Measurements from ENCODE around the gene CDC42EP5. TPM values are rescaled to one million over a fixed set of nuclear protein-coding genes. Genes with fewer than 3 reads are reported as not detected.

The CDC42EP5 gene
- total RNA-seq, 1 experiment from 2014 or later, result 11.5 TPM

DNA sequence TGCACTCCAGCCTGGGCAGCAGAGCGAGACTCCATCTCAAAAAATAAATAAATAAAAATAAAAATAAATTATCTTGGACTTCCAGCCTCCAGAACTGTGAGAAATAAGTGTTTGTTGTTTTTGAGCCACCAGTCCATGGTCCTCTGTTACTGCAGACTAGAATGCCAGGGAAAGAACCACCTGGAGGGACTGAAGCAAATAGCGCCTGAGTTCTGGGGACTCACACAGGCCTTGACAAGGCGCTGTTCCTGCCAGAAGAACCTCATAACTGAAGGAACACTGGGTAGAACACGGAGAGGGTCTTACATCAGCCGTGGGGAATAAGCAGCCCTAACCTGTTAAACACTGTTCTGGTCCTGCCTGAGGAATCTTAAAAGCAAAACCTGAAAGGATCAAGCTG lies 32.5 kb downstream of the CDC42EP5 start:
- POLR2A ChIA-PET, result no interaction called here
- no peak for DNase-seq (ENCODE audit: low spot score)
- Mint-ChIP-seq H3K27ac (no peak overlapping the region), H3K4me3 (no peak overlapping the region), H3K27me3 (ENCODE audit: low read depth) (no peaks in the 10 kb centered on the region), H3K9me3 (no peaks in the 10 kb centered on the region), H3K4me1 (peaks cover 17% of the 10 kb centered on the region), H3K36me3 (peaks cover 25% of the 10 kb centered on the region)
- CTCF ChIA-PET, result interaction anchor here (1.0 to 6.2 kb wide), 8 partner anchors 11 to 249 kb away, joined by 3 to 61 read pairs (median 18); partner anchors contain the start of genes LENG9 and TSEN34
- no peak for ATAC-seq
- TF ChIP-seq, protein P1, sequence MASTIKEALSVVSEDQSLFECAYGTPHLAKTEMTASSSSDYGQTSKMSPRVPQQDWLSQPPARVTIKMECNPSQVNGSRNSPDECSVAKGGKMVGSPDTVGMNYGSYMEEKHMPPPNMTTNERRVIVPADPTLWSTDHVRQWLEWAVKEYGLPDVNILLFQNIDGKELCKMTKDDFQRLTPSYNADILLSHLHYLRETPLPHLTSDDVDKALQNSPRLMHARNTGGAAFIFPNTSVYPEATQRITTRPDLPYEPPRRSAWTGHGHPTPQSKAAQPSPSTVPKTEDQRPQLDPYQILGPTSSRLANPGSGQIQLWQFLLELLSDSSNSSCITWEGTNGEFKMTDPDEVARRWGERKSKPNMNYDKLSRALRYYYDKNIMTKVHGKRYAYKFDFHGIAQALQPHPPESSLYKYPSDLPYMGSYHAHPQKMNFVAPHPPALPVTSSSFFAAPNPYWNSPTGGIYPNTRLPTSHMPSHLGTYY (CRISPR knock-in tag; IDR thresholded peaks at IDR 0.05), result no peak
- TF ChIP-seq RORB (CRISPR knock-in tag; IDR thresholded peaks at IDR 0.05), result no peak
- TF ChIP-seq ATF1 (CRISPR knock-in tag; IDR thresholded peaks at IDR 0.05), result no peak
- TF ChIP-seq GTF2I (CRISPR knock-in tag; conservative IDR thresholded peaks at IDR 0.05), result no peak
- TF ChIP-seq KAT7 (CRISPR knock-in tag; IDR thresholded peaks at IDR 0.05; ENCODE audit: borderline replicate concordance), result no peak
- TF ChIP-seq NR2C2 (CRISPR knock-in tag; IDR thresholded peaks at IDR 0.05), result no peak
- no peak for TF ChIP-seq NFYB (CRISPR knock-in tag; conservative IDR thresholded peaks at IDR 0.05; ENCODE audit: low read depth)
- no peak for TF ChIP-seq ZNF423 (CRISPR knock-in tag; IDR thresholded peaks at IDR 0.05)
- TF ChIP-seq, protein P2, sequence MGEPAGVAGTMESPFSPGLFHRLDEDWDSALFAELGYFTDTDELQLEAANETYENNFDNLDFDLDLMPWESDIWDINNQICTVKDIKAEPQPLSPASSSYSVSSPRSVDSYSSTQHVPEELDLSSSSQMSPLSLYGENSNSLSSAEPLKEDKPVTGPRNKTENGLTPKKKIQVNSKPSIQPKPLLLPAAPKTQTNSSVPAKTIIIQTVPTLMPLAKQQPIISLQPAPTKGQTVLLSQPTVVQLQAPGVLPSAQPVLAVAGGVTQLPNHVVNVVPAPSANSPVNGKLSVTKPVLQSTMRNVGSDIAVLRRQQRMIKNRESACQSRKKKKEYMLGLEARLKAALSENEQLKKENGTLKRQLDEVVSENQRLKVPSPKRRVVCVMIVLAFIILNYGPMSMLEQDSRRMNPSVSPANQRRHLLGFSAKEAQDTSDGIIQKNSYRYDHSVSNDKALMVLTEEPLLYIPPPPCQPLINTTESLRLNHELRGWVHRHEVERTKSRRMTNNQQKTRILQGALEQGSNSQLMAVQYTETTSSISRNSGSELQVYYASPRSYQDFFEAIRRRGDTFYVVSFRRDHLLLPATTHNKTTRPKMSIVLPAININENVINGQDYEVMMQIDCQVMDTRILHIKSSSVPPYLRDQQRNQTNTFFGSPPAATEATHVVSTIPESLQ (CRISPR knock-in tag; IDR thresholded peaks at IDR 0.05), result no peak
- TF ChIP-seq GABPB1 (CRISPR knock-in tag; IDR thresholded peaks at IDR 0.05), result no peak
- TF ChIP-seq, protein P3, sequence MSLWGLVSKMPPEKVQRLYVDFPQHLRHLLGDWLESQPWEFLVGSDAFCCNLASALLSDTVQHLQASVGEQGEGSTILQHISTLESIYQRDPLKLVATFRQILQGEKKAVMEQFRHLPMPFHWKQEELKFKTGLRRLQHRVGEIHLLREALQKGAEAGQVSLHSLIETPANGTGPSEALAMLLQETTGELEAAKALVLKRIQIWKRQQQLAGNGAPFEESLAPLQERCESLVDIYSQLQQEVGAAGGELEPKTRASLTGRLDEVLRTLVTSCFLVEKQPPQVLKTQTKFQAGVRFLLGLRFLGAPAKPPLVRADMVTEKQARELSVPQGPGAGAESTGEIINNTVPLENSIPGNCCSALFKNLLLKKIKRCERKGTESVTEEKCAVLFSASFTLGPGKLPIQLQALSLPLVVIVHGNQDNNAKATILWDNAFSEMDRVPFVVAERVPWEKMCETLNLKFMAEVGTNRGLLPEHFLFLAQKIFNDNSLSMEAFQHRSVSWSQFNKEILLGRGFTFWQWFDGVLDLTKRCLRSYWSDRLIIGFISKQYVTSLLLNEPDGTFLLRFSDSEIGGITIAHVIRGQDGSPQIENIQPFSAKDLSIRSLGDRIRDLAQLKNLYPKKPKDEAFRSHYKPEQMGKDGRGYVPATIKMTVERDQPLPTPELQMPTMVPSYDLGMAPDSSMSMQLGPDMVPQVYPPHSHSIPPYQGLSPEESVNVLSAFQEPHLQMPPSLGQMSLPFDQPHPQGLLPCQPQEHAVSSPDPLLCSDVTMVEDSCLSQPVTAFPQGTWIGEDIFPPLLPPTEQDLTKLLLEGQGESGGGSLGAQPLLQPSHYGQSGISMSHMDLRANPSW (CRISPR knock-in tag; conservative IDR thresholded peaks at IDR 0.05; ENCODE audit: low read depth), result no peak
- TF ChIP-seq TP53 (CRISPR knock-in tag; IDR thresholded peaks at IDR 0.05), result no peak

DNA sequence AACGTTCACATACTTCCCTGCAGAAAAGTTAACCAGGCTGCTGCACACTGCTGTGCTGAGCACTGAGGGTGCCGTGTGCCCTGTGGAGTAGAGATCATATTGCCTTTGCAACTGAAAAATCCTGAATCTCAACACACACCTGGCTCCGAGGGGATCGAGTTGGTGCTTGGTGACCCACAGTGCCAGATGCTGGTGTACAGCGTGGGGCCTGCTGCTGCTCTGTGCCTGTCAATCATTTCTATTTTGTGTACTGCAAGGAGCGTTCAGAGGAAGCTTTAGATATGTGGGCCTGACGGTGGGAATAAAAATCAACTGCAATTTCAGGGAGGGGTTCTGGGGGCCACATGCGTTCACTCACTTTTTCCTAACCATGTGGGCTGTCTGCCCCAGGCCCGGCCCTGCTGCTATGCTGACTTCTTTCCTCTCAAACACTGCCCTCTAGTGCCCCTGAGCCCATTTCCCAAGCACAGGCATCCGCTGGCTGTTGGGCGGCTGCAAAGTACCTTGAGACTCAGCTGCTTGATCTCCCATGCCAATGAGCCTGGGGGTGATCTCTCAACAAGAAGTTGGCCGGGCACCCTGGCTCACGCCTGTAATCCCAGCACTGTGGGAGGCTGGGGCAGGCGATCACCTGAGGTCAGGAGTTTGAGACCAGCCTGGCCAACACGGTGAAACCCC lies 33.8 kb downstream of the CDC42EP5 start:
- ATAC-seq, result peak; percentile 85
- peak overlapping the region; percentile 49; the same call in 1 of the 2 replicates for H3K27ac Mint-ChIP-seq
- TF ChIP-seq, protein P4, sequence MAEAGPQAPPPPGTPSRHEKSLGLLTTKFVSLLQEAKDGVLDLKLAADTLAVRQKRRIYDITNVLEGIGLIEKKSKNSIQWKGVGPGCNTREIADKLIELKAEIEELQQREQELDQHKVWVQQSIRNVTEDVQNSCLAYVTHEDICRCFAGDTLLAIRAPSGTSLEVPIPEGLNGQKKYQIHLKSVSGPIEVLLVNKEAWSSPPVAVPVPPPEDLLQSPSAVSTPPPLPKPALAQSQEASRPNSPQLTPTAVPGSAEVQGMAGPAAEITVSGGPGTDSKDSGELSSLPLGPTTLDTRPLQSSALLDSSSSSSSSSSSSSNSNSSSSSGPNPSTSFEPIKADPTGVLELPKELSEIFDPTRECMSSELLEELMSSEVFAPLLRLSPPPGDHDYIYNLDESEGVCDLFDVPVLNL (CRISPR knock-in tag; IDR thresholded peaks at IDR 0.05; ENCODE audit: borderline replicate concordance, low read depth), result no peak
- no peak for TF ChIP-seq CBFB (CRISPR knock-in tag; IDR thresholded peaks at IDR 0.05; ENCODE audit: low read depth)
- TF ChIP-seq PRRX2 (CRISPR knock-in tag; IDR thresholded peaks at IDR 0.05), result no peak
- no peak for TF ChIP-seq GABPB1 (CRISPR knock-in tag; IDR thresholded peaks at IDR 0.05)
- no peak for TF ChIP-seq SP1 (CRISPR knock-in tag; conservative IDR thresholded peaks at IDR 0.05)
- no peak for TF ChIP-seq IRF2 (CRISPR knock-in tag; IDR thresholded peaks at IDR 0.05; ENCODE audit: borderline replicate concordance, low read depth)
- TF ChIP-seq, protein P5, sequence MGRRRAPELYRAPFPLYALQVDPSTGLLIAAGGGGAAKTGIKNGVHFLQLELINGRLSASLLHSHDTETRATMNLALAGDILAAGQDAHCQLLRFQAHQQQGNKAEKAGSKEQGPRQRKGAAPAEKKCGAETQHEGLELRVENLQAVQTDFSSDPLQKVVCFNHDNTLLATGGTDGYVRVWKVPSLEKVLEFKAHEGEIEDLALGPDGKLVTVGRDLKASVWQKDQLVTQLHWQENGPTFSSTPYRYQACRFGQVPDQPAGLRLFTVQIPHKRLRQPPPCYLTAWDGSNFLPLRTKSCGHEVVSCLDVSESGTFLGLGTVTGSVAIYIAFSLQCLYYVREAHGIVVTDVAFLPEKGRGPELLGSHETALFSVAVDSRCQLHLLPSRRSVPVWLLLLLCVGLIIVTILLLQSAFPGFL (CRISPR knock-in tag; IDR thresholded peaks at IDR 0.05; ENCODE audit: borderline replicate concordance), result no peak
- TF ChIP-seq, protein P6, sequence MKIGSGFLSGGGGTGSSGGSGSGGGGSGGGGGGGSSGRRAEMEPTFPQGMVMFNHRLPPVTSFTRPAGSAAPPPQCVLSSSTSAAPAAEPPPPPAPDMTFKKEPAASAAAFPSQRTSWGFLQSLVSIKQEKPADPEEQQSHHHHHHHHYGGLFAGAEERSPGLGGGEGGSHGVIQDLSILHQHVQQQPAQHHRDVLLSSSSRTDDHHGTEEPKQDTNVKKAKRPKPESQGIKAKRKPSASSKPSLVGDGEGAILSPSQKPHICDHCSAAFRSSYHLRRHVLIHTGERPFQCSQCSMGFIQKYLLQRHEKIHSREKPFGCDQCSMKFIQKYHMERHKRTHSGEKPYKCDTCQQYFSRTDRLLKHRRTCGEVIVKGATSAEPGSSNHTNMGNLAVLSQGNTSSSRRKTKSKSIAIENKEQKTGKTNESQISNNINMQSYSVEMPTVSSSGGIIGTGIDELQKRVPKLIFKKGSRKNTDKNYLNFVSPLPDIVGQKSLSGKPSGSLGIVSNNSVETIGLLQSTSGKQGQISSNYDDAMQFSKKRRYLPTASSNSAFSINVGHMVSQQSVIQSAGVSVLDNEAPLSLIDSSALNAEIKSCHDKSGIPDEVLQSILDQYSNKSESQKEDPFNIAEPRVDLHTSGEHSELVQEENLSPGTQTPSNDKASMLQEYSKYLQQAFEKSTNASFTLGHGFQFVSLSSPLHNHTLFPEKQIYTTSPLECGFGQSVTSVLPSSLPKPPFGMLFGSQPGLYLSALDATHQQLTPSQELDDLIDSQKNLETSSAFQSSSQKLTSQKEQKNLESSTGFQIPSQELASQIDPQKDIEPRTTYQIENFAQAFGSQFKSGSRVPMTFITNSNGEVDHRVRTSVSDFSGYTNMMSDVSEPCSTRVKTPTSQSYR (CRISPR knock-in tag; IDR thresholded peaks at IDR 0.05), result no peak

More for the DNA sequence above, 33.8 kb downstream of the CDC42EP5 start:
- peak; percentile 79 for DNase-seq (ENCODE audit: low spot score)
- Mint-ChIP-seq H3K36me3 (peaks cover 15% of the 10 kb centered on the region), H3K4me3 (no peak overlapping the region), H3K9me3 (no peaks in the 10 kb centered on the region), H3K27me3 (ENCODE audit: low read depth) (peaks cover 7% of the 10 kb centered on the region), H3K4me1 (peaks cover 27% of the 10 kb centered on the region)
- ChIA-PET CTCF (interaction anchor here (0.6 to 6.2 kb wide), 27 partner anchors 9 to 1379 kb away, joined by 3 to 61 read pairs (median 5); partner anchors contain the start of genes CDC42EP5, LENG8, LENG9 and PPP1R12C), POLR2A (interaction anchor here (0.7 to 0.9 kb wide), 2 partner anchors 9 kb away, joined by 3 read pairs; no protein-coding TSS in a partner anchor)
